HepG2 (cell line): ENCODE measurements around the gene DYSF. TPM values are rescaled to one million over a fixed set of nuclear protein-coding genes. Genes with fewer than 3 reads are reported as not detected.

Source experiments
- ATAC-seq: fragments of 200-7000 bp; cut with Tn5 transposase; 3 replicates; pipeline ENCODE4 v1.9.1; 2020; ENCODE audit warnings: mild to moderate bottlenecking, moderate library complexity
- BruUV-seq: library from RNA; stranded (reverse); fragments of 400-500 nt; replicated peaks from 2 replicates; lab custom pipeline; 2021; lab: Mats Ljungman, UMichigan
- CTCF ChIA-PET: fragments of 300-600 bp; formaldehyde crosslinking; extraction: SDS; loops from one replicate; lab custom pipeline; 2021; ENCODE audit warnings: low total read pairs, inconsistent platforms, low intra/inter-chr PET ratio; lab: Yijun Ruan, JAX
- POLR2A ChIA-PET: fragments of 350-600 bp; sonication (Branson Sonifier 250); formaldehyde crosslinking; loops from one replicate; lab custom pipeline; 2020; ENCODE audit warnings: antibody characterized with exemption, inconsistent platforms; lab: Yijun Ruan, JAX
- DNase-seq: peaks from one replicate; pipeline ENCODE4 v3.0.0-alpha.2; 2015; ENCODE audit warnings: low spot score
- FAIRE-seq: peaks from 3 replicates; lab custom pipeline; 2011; peaks lifted over from hg19 to GRCh38; lab: Jason Lieb, UNC
- H2AFZ ChIP-seq: one replicate; pipeline ENCODE4 v1.6.1; 2011; ENCODE audit warnings: low read length, inconsistent platforms
- H3K27ac ChIP-seq: fragments of 300-600 bp; 3 replicates; pipeline ENCODE4 v1.8.0; 2011; ENCODE audit warnings: mixed run types, mild to moderate bottlenecking, mixed read lengths, low read length, inconsistent platforms; ENCODE audit not compliant: insufficient read depth; ENCODE audit errors: extremely low read length
- H3K27me3 ChIP-seq, 2 experiments: fragments of 200-600 bp in 1 of 2; 2 replicates in 1 of 2; 3 replicates in 1 of 2; pipeline versions ENCODE4 v1.6.0 to v1.8.0; 2011; ENCODE audit warnings: low read length in 2 of 2, mild to moderate bottlenecking in 2 of 2, moderate library complexity in 2 of 2, inconsistent platforms in 1 of 2; ENCODE audit not compliant: insufficient read depth in 2 of 2, control insufficient read depth in 1 of 2
- H3K36me3 ChIP-seq, 2 experiments: fragments of 200-600 bp in 1 of 2; replicated peaks in 1 of 2; 2 replicates in 1 of 2; 3 replicates in 1 of 2; pipeline versions ENCODE4 v1.5.1 to v1.8.0; 2011; ENCODE audit warnings: low read length in 2 of 2, inconsistent platforms in 1 of 2; ENCODE audit not compliant: insufficient read depth in 2 of 2, control insufficient read depth in 1 of 2
- H3K4me1 ChIP-seq: 2 replicates; pipeline ENCODE4 v1.5.1; 2012; ENCODE audit warnings: low read length, inconsistent platforms; ENCODE audit not compliant: insufficient read depth
- H3K4me2 ChIP-seq: 2 replicates; pipeline ENCODE4 v1.6.0; 2011; ENCODE audit warnings: low read depth, low read length, inconsistent platforms
- H3K4me3 ChIP-seq, 3 experiments: fragments of 200-600 bp in 1 of 3; sonication (generic), shearing (Covaris generic) in 1 of 3; replicated peaks in 1 of 3; 2 replicates each; pipeline ENCODE4 v1.5.1; 2011 to 2016; ENCODE audit warnings: low read length in 3 of 3, inconsistent platforms in 2 of 3, low read depth in 2 of 3, mild to moderate bottlenecking in 2 of 3, control low read depth in 1 of 3, mixed read lengths in 1 of 3; ENCODE audit not compliant: insufficient read depth in 1 of 3
- H3K79me2 ChIP-seq: one replicate; pipeline ENCODE4 v1.6.1; 2011; ENCODE audit warnings: low read length, inconsistent platforms; ENCODE audit not compliant: insufficient read depth
- H3K9ac ChIP-seq: 2 replicates; pipeline ENCODE4 v1.6.0; 2011; ENCODE audit warnings: mild to moderate bottlenecking, low read depth, low read length, inconsistent platforms; ENCODE audit not compliant: insufficient read depth
- H3K9me3 ChIP-seq: 2 replicates; pipeline ENCODE4 v1.5.1; 2012; ENCODE audit warnings: mild to moderate bottlenecking, low read length
- H4K20me1 ChIP-seq: 2 replicates; pipeline ENCODE4 v1.6.0; 2011; ENCODE audit warnings: inconsistent platforms, mild to moderate bottlenecking, low read length, moderate library complexity; ENCODE audit not compliant: insufficient read depth
- DZIP1 ChIP-seq: sonication (generic); formaldehyde crosslinking; IDR thresholded peaks from 2 replicates; pipeline ENCODE4 v1.5.0; 2020; ENCODE audit warnings: mild to moderate bottlenecking, missing genetic modification reagents
- ESRRA ChIP-seq: sonication (generic); formaldehyde crosslinking; IDR thresholded peaks from 2 replicates; pipeline ENCODE4 v1.5.1; 2020; ENCODE audit warnings: mild to moderate bottlenecking, low read depth, missing genetic modification reagents
- ETV5 ChIP-seq: IDR thresholded peaks from 2 replicates; pipeline ENCODE4 v1.6.1; 2018; ENCODE audit warnings: missing biosample characterization, missing genetic modification reagents, inconsistent platforms, borderline replicate concordance
- HOXA9 ChIP-seq: sonication (generic); formaldehyde crosslinking; IDR thresholded peaks from 2 replicates; pipeline ENCODE4 v1.8.1; 2022; ENCODE audit warnings: missing genetic modification reagents, mild to moderate bottlenecking, moderate library complexity, borderline replicate concordance
- JUND ChIP-seq: sonication (generic); formaldehyde crosslinking; IDR thresholded peaks from 2 replicates; pipeline ENCODE4 v1.8.0; 2022; ENCODE audit warnings: mild to moderate bottlenecking, missing genetic modification reagents
- NFYB ChIP-seq: sonication (generic); formaldehyde crosslinking; IDR thresholded peaks from 2 replicates; pipeline ENCODE4 v1.4.0; 2020; ENCODE audit warnings: missing genetic modification reagents
- SOX5 ChIP-seq: IDR thresholded peaks from 2 replicates; pipeline ENCODE4 v1.6.1; 2016; ENCODE audit warnings: borderline replicate concordance
- SP1 ChIP-seq, 2 experiments: fragments of 450-650 bp in 1 of 2; sonication (generic) in 1 of 2; formaldehyde crosslinking in 1 of 2; IDR thresholded peaks; 2 replicates each; pipeline versions ENCODE4 v1.4.0 to v1.6.1; 2016 to 2020; ENCODE audit warnings: missing genetic modification reagents in 1 of 2
- ZBTB38 ChIP-seq: sonication (generic); formaldehyde crosslinking; IDR thresholded peaks from 2 replicates; pipeline ENCODE4 v1.5.1; 2020; ENCODE audit warnings: mild to moderate bottlenecking, missing genetic modification reagents
- ZKSCAN1 ChIP-seq: fragments of 150-350 bp; IDR thresholded peaks from 2 replicates; pipeline ENCODE4 v1.6.1; 2014; ENCODE audit warnings: low read length
- WGBS: methylation state at CpG from one replicate; pipeline ENCODE4 v1.1.6; 2017; ENCODE audit warnings: low lambda C conversion rate; 5-methylcytosine and 5-hydroxymethylcytosine counted together
- in situ Hi-C: cut with HindIII; loops from 2 replicates; pipeline ENCODE4 v1.10.0; 2017; ENCODE audit warnings: low pct_unique_long_range_greater_than_20kb; ENCODE audit not compliant: extremely low pct_ligation_motif_present
- intact Hi-C: fragments of 100-400 bp; cut with micrococcal nuclease; formaldehyde crosslinking; loops from one replicate; pipeline ENCODE4 v1.10.0; 2022; ENCODE audit not compliant: unreplicated experiment
- polyA plus RNA-seq, 8 experiments: library from polyadenylated mRNA; depleted of rRNA in 3 of 8; stranded (reverse) in 7 of 8; unstranded in 1 of 8; fragments of >200 nt; fragmentation: Illumina TruSeq in 4 of 8; extraction: Trizol in 4 of 8; gene quantifications; 2 replicates each; pipeline versions ENCODE4 v1.2.1 to v1.2.3, GENCODE V29; 2011 to 2016; ENCODE audit warnings: low read depth in 4 of 8, missing spikeins in 1 of 8, mixed read lengths in 1 of 8; ENCODE audit not compliant: insufficient read depth in 1 of 8
- total RNA-seq, 5 experiments: library from RNA; depleted of rRNA; stranded (reverse); fragments of >200 nt; fragmentation: Illumina TruSeq; extraction: Trizol; gene quantifications; 2 replicates each; pipeline ENCODE4 v1.2.3, GENCODE V29; 2016; ENCODE audit warnings: low read depth in 1 of 5

Gene DYSF
- total and polyA plus RNA-seq, 2 of the 13 experiments (the other 11 are each of a cell fraction or from before 2014, with no cell fraction given): 0.15 to 2.4 TPM

- TF ChIP-seq NFYB (CRISPR knock-in tag) (no peak), DZIP1 (no peak), JUND (no peak), ESRRA (no peak), SP1 (IDR thresholded peaks at IDR 0.05) (peak; percentile 76; the same call in 1 of the 2 replicates), SP1 (CRISPR knock-in tag; IDR thresholded peaks at IDR 0.05) (no peak), HOXA9 (CRISPR knock-in tag) (no peak), ZKSCAN1 (no peak), SOX5 (CRISPR knock-in tag) (no peak), ZBTB38 (CRISPR knock-in tag) (no peak)
These were observed 123.8 kb downstream of the DYSF start (continued) for GRCh38 chr2:71577209-71577608.

GRCh38 chr2:71578767-71579342 is 125.5 kb downstream of the DYSF start:
- CTCF ChIA-PET: no interaction called here
- H3K27ac ChIP-seq: no peak overlapping the region
- no peaks in the 10 kb centered on the region for H4K20me1 ChIP-seq
- TF ChIP-seq ETV5: no peak
- TF ChIP-seq, all 625 proteins: peak for 0
- no TSS peak for BruUV-seq
- FAIRE-seq: no peak
- Histone ChIP-seq H3K9me3 (no peaks in the 10 kb centered on the region), H2AFZ (no peak overlapping the region), H3K4me1 (no peaks in the 10 kb centered on the region), H3K36me3 (no peaks in the 10 kb centered on the region), H3K4me2 (no peak overlapping the region), H3K27me3 (peaks cover 0 to 2% of the 10 kb centered on the region in 2 experiments; a peak in 1 of 5 replicates), H3K79me2 (no peaks in the 10 kb centered on the region), H3K9ac (no peak overlapping the region), H3K4me3 (no peak overlapping the region)
- ATAC-seq: no peak
- POLR2A ChIA-PET: no interaction called here
- intact Hi-C loops (no loop called here), in situ Hi-C loops (no loop called here)
- WGBS: 70% methylated on average over 20 of the region's 20 CpGs
- DNase-seq: no peak
